Measurements from ENCODE around the gene LIFR. TPM values are rescaled to one million over a fixed set of nuclear protein-coding genes. Genes with fewer than 3 reads are reported as not detected.

The LIFR gene
- total and polyA plus RNA-seq, 12 donors = 6.0 to 58.8 (median 41.8) TPM

GRCh38 chr5:38529955-38530646 is 26.3 kb downstream of the LIFR start:
- peak in 1 of 2 donors; percentile 20 for DNase-seq
- Histone ChIP-seq H3K27me3 (peaks cover 0 to 3% (median 0%) of the 10 kb centered on the region in 7 donors), H3K36me3 (peaks cover 0 to 33% (median under 1%) of the 10 kb centered on the region in 9 donors), H3K9me3 (peaks cover 0 to 10% (median 0%) of the 10 kb centered on the region in 11 donors), H3K4me3 (no peak overlapping the region), H3K27ac (no peak overlapping the region), H3K4me1 (peaks cover 3 to 72% (median 53%) of the 10 kb centered on the region in 9 donors)
- peak in 5 of 8 donors; percentile 46 to 75 (median 64) for ATAC-seq
- TF ChIP-seq CTCF (IDR thresholded peaks at IDR 0.05) = no peak
- 58 to 65% methylated on average over 4 of the region's 4 CpGs for WGBS, 2 donors
- intact Hi-C loops (cut with DNase I) = loop anchor here in 1 of 10 donors (5.0 kb wide), 1 partner anchor 48 kb away; no protein-coding TSS in a partner anchor

- H3K27me3 ChIP-seq = peaks cover 0 to 3% (median 0%) of the 10 kb centered on the region in 7 donors
- intact Hi-C loops (cut with DNase I) = loop anchor here in 1 of 10 donors (5.0 kb wide), 1 partner anchor 46 kb away; no protein-coding TSS in a partner anchor
- ATAC-seq = peak in 2 of 8 donors; percentile 26 to 30
- H3K9me3 ChIP-seq = peaks cover 0 to 10% (median 0%) of the 10 kb centered on the region in 11 donors
- no peak overlapping the region for H3K4me3 ChIP-seq
- peaks cover 0 to 52% (median 11%) of the 10 kb centered on the region in 9 donors for H3K36me3 ChIP-seq
- H3K27ac ChIP-seq = no peak overlapping the region
- TF ChIP-seq CTCF (IDR thresholded peaks at IDR 0.05) = peak in 2 of 9 donors; percentile 7 to 20
- DNase-seq = no peak
- peaks cover 3 to 54% (median 38%) of the 10 kb centered on the region in 9 donors for H3K4me1 ChIP-seq
- WGBS, 2 donors = 50 to 63% methylated on average over 3 of the region's 3 CpGs
Measured at GRCh38 chr5:38528162-38528703, 28.2 kb downstream of the LIFR start.

DNA sequence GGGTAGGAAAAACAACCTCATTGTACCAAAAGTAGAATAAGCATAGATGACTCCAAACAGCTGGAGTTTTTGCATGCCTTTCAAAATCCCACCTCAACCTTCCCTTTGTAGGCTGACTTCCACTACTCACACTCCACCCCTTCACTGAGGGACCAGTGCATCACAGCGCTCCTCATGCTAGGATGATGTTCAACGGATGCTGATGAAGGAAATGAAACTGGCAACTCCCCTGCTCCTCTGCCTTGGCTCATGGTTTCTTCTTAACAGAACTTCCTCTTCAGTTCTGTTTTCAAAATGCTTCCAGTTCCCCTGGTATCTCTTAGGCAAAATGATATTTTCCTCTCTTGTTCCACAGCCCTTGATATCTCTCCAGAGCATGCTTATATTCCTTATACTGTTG is 29.0 kb downstream of the LIFR start:
- Histone ChIP-seq H3K36me3 (peaks cover 0 to 59% (median 17%) of the 10 kb centered on the region in 9 donors), H3K4me3 (no peak overlapping the region), H3K4me1 (peaks cover 3 to 46% (median 30%) of the 10 kb centered on the region in 9 donors), H3K27me3 (peaks cover 0 to 3% (median 0%) of the 10 kb centered on the region in 7 donors), H3K9me3 (peaks cover 0 to 10% (median 0%) of the 10 kb centered on the region in 11 donors), H3K27ac (no peak overlapping the region)
- ATAC-seq (no peak), DNase-seq (no peak)
- 67 to 85% methylated on average over 2 of the region's 2 CpGs for WGBS, 2 donors
- intact Hi-C loops (cut with DNase I) = loop anchor here in 1 of 10 donors (5.0 kb wide), 1 partner anchor 45 kb away; no protein-coding TSS in a partner anchor
- no peak for TF ChIP-seq CTCF (IDR thresholded peaks at IDR 0.05)

DNA sequence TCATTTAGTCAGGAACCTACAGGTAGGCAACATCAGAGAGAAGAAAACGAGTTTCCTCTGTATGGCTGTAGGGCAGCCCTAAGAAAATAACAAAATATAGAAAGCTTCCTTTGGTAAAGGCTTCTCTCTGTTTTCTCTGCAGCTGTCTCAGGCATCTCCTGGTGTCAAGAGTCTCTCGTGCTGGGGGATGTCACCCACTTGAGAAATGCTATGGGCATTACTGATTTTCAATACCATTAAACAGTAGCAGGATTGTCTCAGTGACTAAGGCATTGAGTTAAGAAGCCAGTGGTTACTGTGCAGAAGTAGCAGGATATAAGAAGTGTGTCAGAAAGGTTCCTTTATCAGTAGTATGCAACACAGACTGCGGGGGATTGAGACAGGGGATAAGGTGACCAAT is 32.4 kb downstream of the LIFR start:
- no peak for TF ChIP-seq CTCF (IDR thresholded peaks at IDR 0.05)
- H3K36me3 ChIP-seq = peaks cover 0 to 94% (median 32%) of the 10 kb centered on the region in 9 donors

More for the DNA sequence above, 32.4 kb downstream of the LIFR start:
- WGBS, 2 donors = 94 to 96% methylated on average over 3 of the region's 3 CpGs
- ATAC-seq = no peak
- peaks cover 0 to 3% (median 0%) of the 10 kb centered on the region in 7 donors for H3K27me3 ChIP-seq
- no peak for DNase-seq
- no peak overlapping the region for H3K4me3 ChIP-seq
- intact Hi-C loops (cut with DNase I) = no loop called here
- H3K9me3 ChIP-seq = peaks cover 0 to 5% (median 0%) of the 10 kb centered on the region in 11 donors
- H3K4me1 ChIP-seq = peaks cover 0 to 17% (median 12%) of the 10 kb centered on the region in 9 donors
- H3K27ac ChIP-seq = no peak overlapping the region
